ENCODE results near the gene TMEM145.

GRCh38 chr19:42360787-42361544 lies 47.9 kb downstream of the TMEM145 start:
- TF ChIP-seq CTCF (IDR thresholded peaks at IDR 0.05; ENCODE audit: low read length) (no peak), EZH2 (optimal IDR thresholded peaks at IDR 0.05; ENCODE audit: low read depth, low read length) (no peak)

Data from MM.1S (cell line).